Omental fat pad (tissue), 4 donors: ENCODE results near the gene KCNK16. TPM values are rescaled to one million over a fixed set of nuclear protein-coding genes. Genes with fewer than 3 reads are reported as not detected.

Experiments used
- ATAC-seq: fragments of 150-250 bp; one replicate; pipeline ENCODE4 v1.9.1; 2016; ENCODE audit warnings: mild to moderate bottlenecking, moderate library complexity; ENCODE audit not compliant: low FRiP score
- DNase-seq: peaks from one replicate; pipeline ENCODE4 v3.0.0-alpha.2; 2019; ENCODE audit warnings: low spot score
- total RNA-seq, 4 donors: library from RNA; depleted of rRNA; stranded (reverse); fragments of >200 nt; gene quantifications; one replicate each; pipeline ENCODE4 v1.1.0, GENCODE V29; 2016
- TF ChIP-seq, protein P1 (sequence below), 3 donors: fragments of 450-650 bp; IDR thresholded peaks; one replicate each; pipeline ENCODE4 v1.5.1; 2016 to 2017; ENCODE audit warnings: antibody characterized with exemption in 3 of 3, mild to moderate bottlenecking in 3 of 3, moderate library complexity in 2 of 3

Gene KCNK16
- not detected for total RNA-seq

DNA sequence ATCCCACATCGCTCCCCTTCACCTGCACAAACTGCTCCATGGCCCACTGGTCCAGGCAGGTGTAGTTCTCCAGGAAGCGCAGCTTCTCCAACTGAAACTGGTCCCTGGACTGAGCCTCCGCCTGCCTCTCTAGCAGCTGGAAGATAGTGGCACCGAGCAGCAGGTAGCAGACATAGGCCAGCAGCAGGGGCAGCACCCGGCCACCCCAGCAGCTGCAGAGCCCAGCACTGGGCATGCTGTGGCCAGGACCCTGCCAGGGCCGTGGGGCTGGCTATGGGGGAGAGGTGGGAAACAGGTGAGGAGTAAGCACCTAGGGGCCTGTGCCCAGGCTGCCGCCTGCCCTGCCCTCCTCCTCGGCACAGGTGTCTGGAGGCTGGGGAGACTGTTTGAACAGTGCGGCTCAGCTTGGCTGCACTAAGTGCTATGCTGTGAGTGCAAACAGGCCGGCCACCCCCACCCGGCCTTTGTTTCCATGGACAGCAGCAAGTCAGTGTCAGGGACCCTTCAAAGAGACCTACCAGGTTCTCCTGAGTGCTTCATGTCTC, at the start of gene KCNK16:
TSS of gene KCNK16 (minus strand) at position 397 of the 545 bp plus-strand sequence. CDS start at position 235, 162 bp downstream.
- TF ChIP-seq, protein P1, sequence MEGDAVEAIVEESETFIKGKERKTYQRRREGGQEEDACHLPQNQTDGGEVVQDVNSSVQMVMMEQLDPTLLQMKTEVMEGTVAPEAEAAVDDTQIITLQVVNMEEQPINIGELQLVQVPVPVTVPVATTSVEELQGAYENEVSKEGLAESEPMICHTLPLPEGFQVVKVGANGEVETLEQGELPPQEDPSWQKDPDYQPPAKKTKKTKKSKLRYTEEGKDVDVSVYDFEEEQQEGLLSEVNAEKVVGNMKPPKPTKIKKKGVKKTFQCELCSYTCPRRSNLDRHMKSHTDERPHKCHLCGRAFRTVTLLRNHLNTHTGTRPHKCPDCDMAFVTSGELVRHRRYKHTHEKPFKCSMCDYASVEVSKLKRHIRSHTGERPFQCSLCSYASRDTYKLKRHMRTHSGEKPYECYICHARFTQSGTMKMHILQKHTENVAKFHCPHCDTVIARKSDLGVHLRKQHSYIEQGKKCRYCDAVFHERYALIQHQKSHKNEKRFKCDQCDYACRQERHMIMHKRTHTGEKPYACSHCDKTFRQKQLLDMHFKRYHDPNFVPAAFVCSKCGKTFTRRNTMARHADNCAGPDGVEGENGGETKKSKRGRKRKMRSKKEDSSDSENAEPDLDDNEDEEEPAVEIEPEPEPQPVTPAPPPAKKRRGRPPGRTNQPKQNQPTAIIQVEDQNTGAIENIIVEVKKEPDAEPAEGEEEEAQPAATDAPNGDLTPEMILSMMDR (IDR thresholded peaks at IDR 0.05), result no peak
- DNase-seq, result no peak
- no peak for ATAC-seq

DNA sequence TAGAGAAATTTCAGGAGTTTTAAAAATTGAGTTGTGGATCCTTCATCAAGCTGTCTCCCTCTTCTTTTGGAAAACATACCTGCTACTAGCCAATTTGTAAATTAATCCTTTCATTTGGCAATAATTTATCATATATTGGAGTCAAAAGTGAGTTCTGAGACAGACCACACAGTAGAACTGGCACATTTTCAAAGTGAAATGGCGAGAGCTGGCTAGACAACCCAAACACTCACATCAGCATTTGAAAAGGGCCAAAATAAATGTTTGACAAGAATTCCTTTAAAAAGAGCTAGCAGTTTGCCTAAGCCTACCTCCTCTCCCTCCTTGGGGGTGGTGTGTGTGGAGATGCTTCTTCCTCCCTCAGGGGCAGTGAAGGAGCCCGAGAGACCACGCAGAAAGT, 47.9 kb upstream of the KCNK16 start:
- ATAC-seq (no peak), DNase-seq (no peak)
- TF ChIP-seq, protein P1 (IDR thresholded peaks at IDR 0.05), result no peak

DNA sequence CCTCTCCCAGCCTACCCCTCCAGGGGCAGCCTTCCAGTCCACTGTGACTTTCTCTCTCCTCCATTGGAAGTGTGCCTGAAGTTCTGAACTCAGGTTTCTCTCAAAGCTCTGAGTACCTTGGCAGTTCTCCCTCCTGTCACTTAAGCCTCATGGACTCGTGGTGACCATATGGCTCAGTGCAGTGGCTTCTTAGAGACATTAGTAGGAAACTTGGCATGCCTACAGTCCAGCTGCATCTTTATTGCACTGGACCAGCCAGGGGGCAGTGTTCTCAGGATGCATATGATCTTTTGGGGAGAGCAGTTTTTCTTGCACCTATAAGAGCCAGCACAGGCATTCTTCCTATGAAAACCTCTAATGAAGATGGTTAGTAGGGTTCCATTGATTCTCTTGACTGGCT, 47.5 kb upstream of the KCNK16 start:
- ATAC-seq, result no peak
- no peak for DNase-seq
- TF ChIP-seq, protein P1 (IDR thresholded peaks at IDR 0.05), result no peak

DNA sequence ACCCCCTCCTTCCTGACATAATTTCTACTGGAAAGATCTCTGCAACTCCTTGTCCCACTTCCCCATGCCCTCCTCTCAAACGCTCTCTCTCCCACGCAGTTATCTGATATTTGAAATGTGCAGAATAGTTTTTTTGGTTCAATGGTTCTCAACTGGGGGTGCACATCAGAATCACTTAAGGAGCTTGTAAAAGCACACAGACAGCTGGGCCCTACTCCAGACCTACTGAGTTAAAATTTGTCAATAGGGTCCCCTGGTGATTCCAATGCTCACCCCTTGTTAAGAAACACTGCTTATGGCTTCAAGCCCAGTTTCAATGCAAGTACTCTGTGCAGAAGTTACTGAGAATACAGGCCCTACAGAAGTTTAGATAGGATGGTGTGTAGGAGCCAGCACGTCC, 45.2 kb upstream of the KCNK16 start:
- DNase-seq (no peak), ATAC-seq (no peak)
- TF ChIP-seq, protein P1 (IDR thresholded peaks at IDR 0.05), result no peak

DNA sequence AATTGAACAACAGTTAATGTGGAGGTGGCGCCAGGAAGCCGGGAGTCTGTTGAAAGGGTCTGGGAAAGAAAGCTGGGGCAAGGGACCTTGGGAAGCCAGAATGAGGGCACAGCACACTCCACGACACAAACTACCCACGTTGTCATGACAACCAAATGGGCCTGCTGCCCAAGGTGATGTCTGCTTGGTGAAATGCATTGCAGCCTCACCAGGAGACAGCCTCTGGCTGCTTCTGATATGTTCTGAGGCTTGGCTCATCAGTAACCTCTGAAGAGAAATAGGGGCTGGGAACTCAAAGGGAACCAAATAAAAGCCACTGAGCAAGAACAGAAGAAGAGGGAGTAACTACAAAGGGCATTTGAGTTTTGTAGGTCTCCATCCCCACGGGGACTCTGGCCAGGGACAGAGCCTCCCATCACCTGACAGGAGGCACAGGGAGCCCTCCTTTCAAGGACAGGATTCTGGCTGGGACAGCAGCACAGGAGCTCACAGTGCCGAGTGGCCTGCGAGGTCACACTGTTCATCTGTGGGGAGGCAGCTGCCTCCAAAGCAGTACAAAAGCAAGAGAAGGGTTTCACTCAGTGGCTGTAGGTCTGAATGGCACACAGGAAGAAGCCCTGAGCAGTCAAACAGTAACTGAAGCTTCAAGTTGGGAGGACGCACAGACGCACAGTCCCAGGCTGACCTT, 44.6 kb upstream of the KCNK16 start:
- TF ChIP-seq, protein P1 (IDR thresholded peaks at IDR 0.05), result no peak
- ATAC-seq (no peak), DNase-seq (no peak)

DNA sequence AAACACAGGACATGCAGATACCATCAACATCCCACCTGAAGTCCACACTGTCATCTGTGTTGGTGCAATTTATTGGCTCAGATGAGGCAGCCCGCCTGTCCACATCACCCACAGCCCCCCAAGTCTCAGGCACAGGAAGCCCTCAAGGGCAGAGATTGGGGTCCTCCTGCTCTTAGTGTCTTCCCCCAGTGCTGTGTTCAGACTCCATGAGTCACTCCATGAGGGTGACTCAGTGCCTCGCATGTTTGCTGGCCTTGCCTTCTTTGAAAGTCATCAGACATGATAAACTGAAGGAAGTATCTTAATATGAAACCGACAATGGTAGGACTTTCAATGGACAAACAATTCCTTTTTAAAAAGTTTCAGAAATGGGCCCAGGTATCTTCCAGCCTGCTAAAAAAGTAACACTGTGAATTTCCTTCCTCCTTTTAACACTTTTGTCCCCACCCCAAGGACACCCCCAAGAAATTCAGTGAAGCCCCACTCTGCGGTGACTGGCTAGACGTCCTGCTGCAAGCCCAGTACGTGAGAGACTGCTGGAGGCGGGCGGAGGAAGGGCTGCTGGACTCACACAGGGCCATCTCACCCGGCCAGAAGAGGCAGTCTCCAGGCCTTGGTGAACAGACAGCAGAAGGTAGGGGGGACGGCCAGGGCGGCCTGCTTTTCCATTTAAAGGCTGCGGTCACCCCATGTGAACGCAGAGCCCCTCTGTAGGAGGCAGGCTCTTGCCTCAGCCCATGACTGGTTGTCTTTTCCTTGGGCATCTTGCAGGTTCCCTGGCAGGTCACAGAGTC, 43.0 kb upstream of the KCNK16 start:
- no peak for ATAC-seq
- no peak for DNase-seq
- TF ChIP-seq, protein P1 (IDR thresholded peaks at IDR 0.05), result no peak
